Hepatocyte (in vitro differentiated cells): Measurements from ENCODE around the gene RPS5. TPM values are rescaled to one million over a fixed set of nuclear protein-coding genes. Genes with fewer than 3 reads are reported as not detected.

Experiments
- DNase-seq: peaks from one replicate; pipeline ENCODE4 v3.0.0-alpha.2; 2016; ENCODE audit warnings: low spot score
- H2AFZ ChIP-seq: fragments of 200-600 bp; sonication (generic); 2 replicates; pipeline ENCODE4 v1.6.0; 2016; ENCODE audit warnings: antibody characterized with exemption, mild to moderate bottlenecking
- H3K27ac ChIP-seq: fragments of 200-600 bp; sonication (generic); 2 replicates; pipeline ENCODE4 v1.5.1; 2016; ENCODE audit warnings: mild to moderate bottlenecking
- H3K27me3 ChIP-seq: fragments of 200-600 bp; sonication (generic); 2 replicates; pipeline ENCODE4 v1.6.1; 2016
- H3K36me3 ChIP-seq: fragments of 200-600 bp; sonication (generic); replicated peaks from 2 replicates; pipeline ENCODE4 v1.5.1; 2016; ENCODE audit warnings: low read depth; ENCODE audit not compliant: insufficient read depth
- H3K4me1 ChIP-seq: fragments of 200-600 bp; sonication (generic); 2 replicates; pipeline ENCODE4 v1.5.1; 2016; ENCODE audit warnings: mild to moderate bottlenecking, moderate library complexity; ENCODE audit not compliant: insufficient read depth
- H3K4me2 ChIP-seq: fragments of 200-600 bp; sonication (generic); 2 replicates; pipeline ENCODE4 v1.6.0; 2016
- H3K4me3 ChIP-seq: fragments of 200-600 bp; sonication (generic); 2 replicates; pipeline ENCODE4 v1.5.1; 2016; ENCODE audit warnings: mild to moderate bottlenecking
- H3K79me2 ChIP-seq: fragments of 200-600 bp; sonication (generic); 2 replicates; pipeline ENCODE4 v1.6.0; 2017; ENCODE audit warnings: mild to moderate bottlenecking
- H3K9me2 ChIP-seq: fragments of 200-600 bp; sonication (generic); replicated peaks from 2 replicates; pipeline ENCODE4 v1.6.0; 2017; ENCODE audit warnings: mild to moderate bottlenecking; ENCODE audit not compliant: insufficient read depth
- H3K9me3 ChIP-seq: fragments of 200-600 bp; sonication (generic); 2 replicates; pipeline ENCODE4 v1.5.1; 2016; ENCODE audit warnings: low read depth, mild to moderate bottlenecking
- H4K20me1 ChIP-seq: fragments of 200-600 bp; sonication (generic); 2 replicates; pipeline ENCODE4 v1.6.0; 2016; ENCODE audit warnings: mild to moderate bottlenecking; ENCODE audit not compliant: insufficient read depth, poor library complexity, severe bottlenecking
- EZH2 ChIP-seq: fragments of 200-600 bp; sonication (generic); IDR thresholded peaks from 2 replicates; pipeline ENCODE4 v1.6.1; 2016; ENCODE audit warnings: antibody characterized with exemption, mild to moderate bottlenecking, borderline replicate concordance
- EZH2phosphoT487 ChIP-seq: fragments of 200-600 bp; sonication (generic); IDR thresholded peaks from one replicate; pipeline ENCODE4 v1.6.1; 2018; ENCODE audit warnings: antibody characterized with exemption, mild to moderate bottlenecking, low read depth, moderate library complexity; ENCODE audit not compliant: unreplicated experiment, severe bottlenecking
- WGBS: methylation state at CpG from one replicate; pipeline ENCODE4 v1.1.6; 2016; ENCODE audit warnings: low lambda C conversion rate; ENCODE audit errors: missing lambda C conversion rate; 5-methylcytosine and 5-hydroxymethylcytosine counted together
- polyA plus RNA-seq: library from polyadenylated mRNA; unstranded; fragments of >200 nt; fragmentation: Nextera tagmentation; extraction: Ambion mirVana; gene quantifications from 2 replicates; pipeline ENCODE4 v1.2.1, GENCODE V29; 2016
- total RNA-seq: library from RNA; depleted of rRNA; stranded (reverse); fragments of >200 nt; gene quantifications from 2 replicates; pipeline ENCODE4 v1.2.3, GENCODE V29; 2014
- TF ChIP-seq, protein P1 (sequence below): fragments of 200-600 bp; sonication (generic); IDR thresholded peaks from 2 replicates; pipeline ENCODE4 v1.5.1; 2016; ENCODE audit warnings: antibody characterized with exemption, mild to moderate bottlenecking; ENCODE audit not compliant: poor library complexity

The RPS5 gene
- total and polyA plus RNA-seq, 2 experiments from 2014 or later = 565 to 1,644 TPM

DNA sequence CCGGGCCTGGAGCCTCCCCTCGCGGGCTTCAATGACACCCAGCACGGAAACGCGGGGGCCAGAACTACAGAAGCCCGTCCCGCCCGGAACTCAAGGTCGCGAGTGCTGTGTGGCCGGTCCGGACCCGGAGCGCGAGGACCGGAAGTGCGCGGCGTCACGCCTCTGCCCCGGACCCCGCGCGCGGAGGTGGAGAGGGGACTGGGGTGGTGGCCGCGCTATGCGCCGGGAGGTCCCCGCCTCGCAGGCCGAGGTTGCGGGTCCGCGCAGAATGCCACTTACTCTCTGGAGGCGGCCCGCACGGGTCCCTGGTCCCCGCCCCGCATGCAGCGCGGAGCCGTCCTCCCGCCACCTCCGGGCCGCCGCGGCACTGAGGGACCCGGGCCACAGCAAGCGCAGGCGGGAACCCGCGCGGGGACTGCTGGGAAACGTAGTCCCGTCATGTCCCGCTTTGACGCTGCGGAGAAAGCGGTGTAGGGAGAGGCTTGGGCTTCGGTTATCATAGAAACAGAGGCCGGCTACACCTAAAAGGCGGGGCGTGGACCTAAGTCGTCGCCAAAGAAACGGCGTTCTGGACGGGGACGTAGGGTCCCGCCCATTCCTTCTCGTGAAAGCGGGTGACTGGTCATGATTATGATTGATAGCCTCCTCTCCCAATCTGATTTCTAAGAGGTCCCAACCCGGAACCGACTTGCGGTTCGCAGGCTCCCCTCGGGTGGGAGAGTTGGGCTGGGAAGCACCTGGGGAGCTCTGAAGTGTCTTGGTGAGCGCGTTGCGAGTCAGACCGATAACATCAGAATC lies 6.2 kb upstream of the RPS5 start, which contains the start of gene ZNF837:
TSS of gene ZNF837 (minus strand) at position 369 of the 798 bp plus-strand sequence. CDS start 11,698 bp downstream, outside the sequence.
- Histone ChIP-seq H3K27me3 (no peaks in the 10 kb centered on the region), H3K36me3 (no peaks in the 10 kb centered on the region), H3K4me1 (peaks cover 21% of the 10 kb centered on the region), H4K20me1 (no peaks in the 10 kb centered on the region), H3K4me2 (peak within 1 kb of the TSS; percentile 99), H3K9me3 (no peaks in the 10 kb centered on the region), H2AFZ (peak within 1 kb of the TSS; percentile 94), H3K79me2 (peaks cover 22% of the 10 kb centered on the region), H3K4me3 (peak within 1 kb of the TSS; percentile 63), H3K9me2 (no peaks in the 10 kb centered on the region), H3K27ac (peak within 1 kb of the TSS; percentile 93)
- WGBS = under 1% methylated on average over 78 of the region's 83 CpGs
- TF ChIP-seq EZH2phosphoT487 (no peak), EZH2 (no peak)
- TF ChIP-seq, protein P1, sequence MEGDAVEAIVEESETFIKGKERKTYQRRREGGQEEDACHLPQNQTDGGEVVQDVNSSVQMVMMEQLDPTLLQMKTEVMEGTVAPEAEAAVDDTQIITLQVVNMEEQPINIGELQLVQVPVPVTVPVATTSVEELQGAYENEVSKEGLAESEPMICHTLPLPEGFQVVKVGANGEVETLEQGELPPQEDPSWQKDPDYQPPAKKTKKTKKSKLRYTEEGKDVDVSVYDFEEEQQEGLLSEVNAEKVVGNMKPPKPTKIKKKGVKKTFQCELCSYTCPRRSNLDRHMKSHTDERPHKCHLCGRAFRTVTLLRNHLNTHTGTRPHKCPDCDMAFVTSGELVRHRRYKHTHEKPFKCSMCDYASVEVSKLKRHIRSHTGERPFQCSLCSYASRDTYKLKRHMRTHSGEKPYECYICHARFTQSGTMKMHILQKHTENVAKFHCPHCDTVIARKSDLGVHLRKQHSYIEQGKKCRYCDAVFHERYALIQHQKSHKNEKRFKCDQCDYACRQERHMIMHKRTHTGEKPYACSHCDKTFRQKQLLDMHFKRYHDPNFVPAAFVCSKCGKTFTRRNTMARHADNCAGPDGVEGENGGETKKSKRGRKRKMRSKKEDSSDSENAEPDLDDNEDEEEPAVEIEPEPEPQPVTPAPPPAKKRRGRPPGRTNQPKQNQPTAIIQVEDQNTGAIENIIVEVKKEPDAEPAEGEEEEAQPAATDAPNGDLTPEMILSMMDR = no peak
- peak; percentile 100 for DNase-seq

DNA sequence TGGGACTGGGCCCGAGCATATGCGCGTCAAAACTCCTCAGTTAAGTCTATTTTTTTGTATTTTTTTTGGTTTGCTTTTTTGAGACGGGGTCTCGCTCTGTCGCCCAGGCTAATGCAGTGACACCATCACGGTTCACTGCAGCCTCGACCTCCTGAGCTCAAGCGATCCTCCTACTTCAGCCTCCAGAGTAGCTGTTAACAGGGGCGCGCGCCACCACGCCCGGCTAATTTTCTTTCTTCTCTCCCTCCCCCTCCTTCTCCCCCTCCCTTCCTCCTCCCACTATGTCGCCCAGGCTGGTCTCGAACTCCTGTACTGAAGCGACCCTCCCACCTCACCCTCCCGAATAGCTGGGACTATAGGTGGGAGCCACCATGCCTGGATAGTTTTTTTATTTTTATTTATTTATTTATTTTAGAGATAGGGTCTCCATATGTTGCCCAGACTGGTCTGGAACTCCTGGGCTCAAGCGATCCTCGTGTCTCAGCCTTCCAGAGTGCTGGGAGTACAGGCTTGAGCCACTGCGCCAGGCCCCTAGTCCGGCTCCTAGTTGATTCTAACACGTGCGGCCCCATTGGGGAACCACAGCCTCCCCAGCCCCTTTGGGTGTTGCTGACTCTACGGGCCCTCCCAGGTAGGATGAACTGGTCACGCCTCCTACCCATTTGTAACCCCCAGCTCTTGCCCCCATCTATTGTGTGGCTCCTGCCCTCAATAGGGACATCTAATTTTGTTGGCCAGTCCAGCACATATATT lies 5.4 kb upstream of the RPS5 start:
- 60% methylated on average over 16 of the region's 26 CpGs for WGBS
- Histone ChIP-seq H2AFZ (peak overlapping the region; percentile 13), H3K4me2 (peak overlapping the region; percentile 90)

DNA sequence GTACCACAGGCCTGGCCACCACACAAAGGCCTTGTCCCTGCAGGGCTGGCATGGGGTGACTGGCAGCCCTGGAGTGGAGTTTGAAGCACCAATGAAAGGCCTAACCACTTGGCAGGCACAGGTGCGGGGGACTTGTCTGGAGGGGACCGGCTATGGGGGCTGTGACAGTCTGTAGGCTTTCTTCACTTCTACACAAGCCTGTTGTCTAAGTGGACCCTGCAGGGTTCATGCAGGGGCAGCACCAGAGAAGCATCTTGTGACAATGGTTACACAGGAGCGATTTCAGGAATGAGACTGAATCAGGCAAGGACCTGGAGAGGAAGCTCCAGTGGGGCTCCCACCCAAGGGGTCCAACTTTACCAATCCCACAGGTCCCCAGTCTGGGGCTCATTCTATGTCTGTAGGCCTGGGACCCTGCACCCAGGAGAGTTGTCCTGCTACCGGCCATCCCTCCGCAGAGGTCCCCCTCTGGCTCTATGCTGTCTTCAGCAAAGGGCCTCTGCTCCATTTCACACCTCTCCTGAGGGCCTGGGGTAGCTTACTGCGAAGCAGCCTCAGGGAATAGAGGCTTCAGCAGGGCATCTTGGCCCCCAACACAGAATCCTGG lies 4.0 kb upstream of the RPS5 start:
- WGBS = 92% methylated on average over 6 of the region's 6 CpGs
- Histone ChIP-seq H3K4me3 (no peak overlapping the region), H3K4me1 (peaks cover 29% of the 10 kb centered on the region), H3K27ac (no peak overlapping the region), H3K4me2 (no peak overlapping the region), H3K36me3 (no peaks in the 10 kb centered on the region), H3K9me2 (no peaks in the 10 kb centered on the region), H3K79me2 (peaks cover 33% of the 10 kb centered on the region), H3K9me3 (no peaks in the 10 kb centered on the region), H3K27me3 (no peaks in the 10 kb centered on the region), H4K20me1 (no peaks in the 10 kb centered on the region), H2AFZ (no peak overlapping the region)
- TF ChIP-seq EZH2 (no peak), EZH2phosphoT487 (no peak)
- TF ChIP-seq, protein P1 = no peak
- DNase-seq = no peak

More for the DNA sequence above, 5.4 kb upstream of the RPS5 start:
- Histone ChIP-seq H3K27ac (peak overlapping the region; percentile 73), H3K79me2 (peaks cover 24% of the 10 kb centered on the region), H3K27me3 (no peaks in the 10 kb centered on the region), H3K9me3 (no peaks in the 10 kb centered on the region), H3K9me2 (no peaks in the 10 kb centered on the region), H3K4me3 (peak overlapping the region; percentile 63), H3K36me3 (no peaks in the 10 kb centered on the region), H3K4me1 (peaks cover 25% of the 10 kb centered on the region), H4K20me1 (no peaks in the 10 kb centered on the region)
- TF ChIP-seq EZH2 (no peak), EZH2phosphoT487 (no peak)
- TF ChIP-seq, protein P1 = no peak
- DNase-seq = no peak
